ENCODE results near the gene ORAI2. TPM values are rescaled to one million over a fixed set of nuclear protein-coding genes. Genes with fewer than 3 reads are reported as not detected.

The ORAI2 gene
- total RNA-seq (2013; cell fraction: nucleolus; rRNA removed) = 58.5 and 75.7 TPM in 2 replicates
- total RNA-seq (2014; rRNA removed) (47.4 and 57.8 TPM in 2 replicates), total RNA-seq (2014; rRNA removed; fragmentation: Illumina TruSeq; extraction: Trizol) (18.8 and 19.7 TPM in 2 replicates), total RNA-seq (2021) (76.0 and 76.2 TPM in 2 replicates), polyA plus RNA-seq (2011; rRNA removed) (19.8 and 35.9 TPM in 2 replicates), polyA plus RNA-seq (2014; fragmentation: Illumina TruSeq; extraction: Trizol) (6.7 and 18.0 TPM in 2 replicates), polyA plus RNA-seq (2014; fragmentation: Nextera tagmentation; extraction: Ambion mirVana) (1 to 10 TPM; 5.8 to 8.0 TPM), polyA plus RNA-seq (2014; rRNA removed) (72.6 and 75.6 TPM in 2 replicates), polyA plus RNA-seq (2016; fragmentation: Nextera tagmentation; extraction: Ambion mirVana) (100 to 1,000 TPM in 1 of 2 experiments, 10 to 100 TPM in 1; 85.0 to 111 TPM), polyA minus RNA-seq (2011; rRNA and poly(A)+ RNA removed) (68.1 and 120 TPM in 2 replicates), Bru-seq, nascent RNA (percentile 80 among the genes with signal in this experiment), BruChase-seq, experiment 1, labeled RNA remaining after a 6-hour chase (percentile 87 among the genes with signal in this experiment), BruChase-seq, experiment 2, labeled RNA remaining after a 2-hour chase (percentile 85 among the genes with signal in this experiment)
- polyA plus RNA-seq (2011; ENCODE audit: low read depth) = 13.3 TPM
- 93.9 and 138 TPM in 2 replicates for polyA plus RNA-seq (2011; cell fraction: cytosol; rRNA removed)
- polyA plus RNA-seq (2011; cell fraction: nucleus; rRNA removed) = 24.8 and 48.1 TPM in 2 replicates
- 39.8 and 46.0 TPM in 2 replicates for polyA plus RNA-seq (2012)
- 36.6 and 53.6 TPM in 2 replicates for polyA minus RNA-seq (2011; cell fraction: cytosol; rRNA and poly(A)+ RNA removed)
- polyA minus RNA-seq (2011; cell fraction: nucleus; rRNA and poly(A)+ RNA removed) = 9.7 and 27.0 TPM in 2 replicates
- long read RNA-seq, experiment 1, full-length matches to known transcripts = 36 of 55 reads
- long read RNA-seq, experiment 1, partial matches to known transcripts = 0 of 55 reads
- long read RNA-seq, experiment 1, other reads (novel, unspliced or antisense) = 19 of 55 reads
- long read RNA-seq, experiment 2, full-length matches to known transcripts = 5 of 15 reads
- long read RNA-seq, experiment 2, partial matches to known transcripts = 0 of 15 reads
- long read RNA-seq, experiment 2, other reads (novel, unspliced or antisense) = 10 of 15 reads

DNA sequence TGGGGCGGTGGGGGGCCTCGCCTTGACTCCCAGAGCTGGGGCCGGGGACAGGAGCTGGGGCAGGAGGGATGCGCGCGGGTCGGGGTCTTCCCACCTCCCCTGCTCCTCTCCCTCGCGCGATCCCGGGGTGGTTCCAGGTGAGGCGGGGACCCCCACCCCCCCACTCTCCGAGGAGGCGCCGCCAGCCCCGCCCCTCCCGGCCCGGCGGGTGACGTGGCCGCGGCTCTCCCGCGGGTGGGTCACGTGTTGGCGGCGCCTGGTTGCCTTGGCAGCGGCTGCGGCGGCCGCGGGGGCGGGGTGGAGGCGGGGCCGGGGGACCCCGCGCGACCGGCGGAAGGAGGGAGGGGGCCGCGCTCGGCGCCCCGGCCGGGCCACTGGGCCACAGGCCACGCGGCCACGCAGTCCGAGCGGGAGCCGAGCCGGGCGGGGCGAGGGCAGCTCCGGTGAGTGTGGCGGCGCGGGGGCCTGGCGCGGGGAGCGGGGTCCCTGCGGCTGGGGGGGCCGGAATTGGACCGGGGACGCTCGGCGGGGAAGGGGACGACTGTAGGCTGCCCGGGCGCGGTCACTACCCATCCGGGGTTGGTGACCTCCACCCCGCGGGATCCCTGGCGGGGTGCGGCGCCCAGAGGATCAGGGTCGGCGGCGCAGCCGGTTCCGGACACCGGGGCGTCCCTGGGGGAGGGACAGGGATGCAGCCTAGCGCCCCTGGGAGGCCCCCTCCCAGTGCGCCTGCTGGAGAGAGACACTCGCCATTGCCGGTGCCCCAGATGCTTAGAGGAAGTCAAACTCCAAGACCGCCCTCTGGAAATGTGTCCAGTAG is at the start of gene ORAI2:
TSS of gene ORAI2 (plus strand) at position 357 of the 820 bp plus-strand sequence. CDS start 5,382 bp downstream, outside the sequence.
- under 1% methylated on average over 17 of the region's 90 CpGs for WGBS (ENCODE audit: insufficient coverage, insufficient replicate concordance, low lambda C conversion rate, missing lambda C conversion rate)
- TF ChIP-seq, protein P1, sequence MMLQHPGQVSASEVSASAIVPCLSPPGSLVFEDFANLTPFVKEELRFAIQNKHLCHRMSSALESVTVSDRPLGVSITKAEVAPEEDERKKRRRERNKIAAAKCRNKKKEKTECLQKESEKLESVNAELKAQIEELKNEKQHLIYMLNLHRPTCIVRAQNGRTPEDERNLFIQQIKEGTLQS (IDR thresholded peaks at IDR 0.05; ENCODE audit: borderline replicate concordance, extremely low read depth, low read depth, low read length) = peak; percentile 80; the same call in 1 of the 2 replicates
- TF ChIP-seq SRF (IDR thresholded peaks at IDR 0.05; ENCODE audit: low read depth in 2 of 2, low read length in 2 of 2) (0 out of 4 replicates have a peak, but pooled peaks of 1 of the 2 experiments have one; percentile 50), NR2C2 (IDR thresholded peaks at IDR 0.05; ENCODE audit: borderline replicate concordance, control insufficient read depth, insufficient read length, low read depth) (no peak), ESRRA (IDR thresholded peaks at IDR 0.05; ENCODE audit: low read length) (no peak), NR2C1 (IDR thresholded peaks at IDR 0.05) (peak; percentile 23; the same call in 1 of the 2 replicates), NFXL1 (IDR thresholded peaks at IDR 0.05; ENCODE audit: borderline replicate concordance) (no peak), TCF12 (IDR thresholded peaks at IDR 0.05; ENCODE audit: low read depth, low read length) (no peak), ZNF384 (IDR thresholded peaks at IDR 0.05; ENCODE audit: borderline replicate concordance, low read depth, low read length) (no peak), KDM1A (IDR thresholded peaks at IDR 0.05; ENCODE audit: borderline replicate concordance) (no peak), MEF2A (IDR thresholded peaks at IDR 0.05; ENCODE audit: insufficient read depth, low read depth, low read length) (no peak)
- TF ChIP-seq, protein P2, sequence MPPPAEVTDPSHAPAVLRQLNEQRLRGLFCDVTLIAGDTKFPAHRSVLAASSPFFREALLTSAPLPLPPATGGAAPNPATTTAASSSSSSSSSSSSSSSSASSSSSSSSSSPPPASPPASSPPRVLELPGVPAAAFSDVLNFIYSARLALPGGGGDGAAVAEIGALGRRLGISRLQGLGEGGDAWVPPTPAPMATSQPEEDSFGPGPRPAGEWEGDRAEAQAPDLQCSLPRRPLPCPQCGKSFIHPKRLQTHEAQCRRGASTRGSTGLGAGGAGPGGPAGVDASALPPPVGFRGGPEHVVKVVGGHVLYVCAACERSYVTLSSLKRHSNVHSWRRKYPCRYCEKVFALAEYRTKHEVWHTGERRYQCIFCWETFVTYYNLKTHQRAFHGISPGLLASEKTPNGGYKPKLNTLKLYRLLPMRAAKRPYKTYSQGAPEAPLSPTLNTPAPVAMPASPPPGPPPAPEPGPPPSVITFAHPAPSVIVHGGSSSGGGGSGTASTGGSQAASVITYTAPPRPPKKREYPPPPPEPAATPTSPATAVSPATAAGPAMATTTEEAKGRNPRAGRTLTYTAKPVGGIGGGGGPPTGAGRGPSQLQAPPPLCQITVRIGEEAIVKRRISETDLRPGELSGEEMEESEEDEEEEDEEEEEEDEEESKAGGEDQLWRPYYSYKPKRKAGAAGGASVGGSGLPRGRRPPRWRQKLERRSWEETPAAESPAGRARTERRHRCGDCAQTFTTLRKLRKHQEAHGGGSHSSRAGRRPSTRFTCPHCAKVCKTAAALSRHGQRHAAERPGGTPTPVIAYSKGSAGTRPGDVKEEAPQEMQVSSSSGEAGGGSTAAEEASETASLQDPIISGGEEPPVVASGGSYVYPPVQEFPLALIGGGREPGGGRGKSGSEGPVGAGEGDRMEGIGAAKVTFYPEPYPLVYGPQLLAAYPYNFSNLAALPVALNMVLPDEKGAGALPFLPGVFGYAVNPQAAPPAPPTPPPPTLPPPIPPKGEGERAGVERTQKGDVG (CRISPR knock-in tag; IDR thresholded peaks at IDR 0.05) = no peak

More for the DNA sequence above, at the start of gene ORAI2:
- peak; percentile 58 for ATAC-seq
- intact Hi-C loops (cut with micrococcal nuclease; ENCODE audit: unreplicated experiment) (loop anchor here (1.0 kb wide), 1 partner anchor 9 kb away; no protein-coding TSS in a partner anchor), in situ Hi-C loops (cut with MboI) (no loop called here)
- SMC1A ChIA-PET (ENCODE audit: uncharacterized antibody, unreplicated experiment) = interaction anchor here (0.9 to 3.1 kb wide), 12 partner anchors 8 to 36 kb away, joined by 3 to 15 read pairs (median 4); no protein-coding TSS in a partner anchor
- Histone ChIP-seq H2AFZ (ENCODE audit: control insufficient read depth, low read depth, low read length) (peak within 1 kb of the TSS; percentile 54), H3K9ac (ENCODE audit: control insufficient read depth, insufficient read depth, low read length) (peak within 1 kb of the TSS; percentile 79), H3K4me3 (peak within 1 kb of the TSS; percentile 74), H3K27me3 (replicated peaks in 1 of 2; ENCODE audit: control insufficient read depth in 2 of 2, insufficient read depth in 2 of 2, low read length in 1 of 2) (no peaks in the 10 kb centered on the region), H3K4me2 (ENCODE audit: control insufficient read depth, insufficient read depth) (peak within 1 kb of the TSS; percentile 92), H3K27ac (ENCODE audit: control insufficient read depth, insufficient read depth) (peak within 1 kb of the TSS; percentile 93), H3K4me1 (ENCODE audit: control insufficient read depth, insufficient read depth, low read length) (peaks cover 34% of the 10 kb centered on the region), H3K79me2 (ENCODE audit: control insufficient read depth, insufficient read depth, low read length) (peaks cover 36% of the 10 kb centered on the region), H3K36me3 (ENCODE audit: control insufficient read depth in 2 of 2, insufficient read depth in 2 of 2, low read length in 1 of 2) (peaks cover 3 to 5% of the 10 kb centered on the region in 2 experiments; a peak in 3 of 4 replicates), H3K9me3 (replicated peaks; ENCODE audit: control insufficient read depth, insufficient read depth, low read length) (no peaks in the 10 kb centered on the region), H4K20me1 (ENCODE audit: control insufficient read depth, insufficient read depth) (no peaks in the 10 kb centered on the region)
- DNase-seq (ENCODE audit: low read depth, low spot score) = no peak
- CTCF ChIA-PET = interaction anchor here (1.1 to 5.0 kb wide), 6 partner anchors 8 to 27 kb away, joined by 3 to 39 read pairs (median 6); no protein-coding TSS in a partner anchor
- BruUV-seq (replicated peaks) = no TSS peak
- POLR2A ChIA-PET = interaction anchor here (0.5 to 13.0 kb wide), 9 partner anchors 8 to 1884 kb away, joined by 3 to 210 read pairs (median 5); no protein-coding TSS in a partner anchor
- RAD21 ChIA-PET (ENCODE audit: unreplicated experiment) = interaction anchor here (1.0 to 2.9 kb wide), 6 partner anchors 10 to 33 kb away, joined by 3 to 26 read pairs (median 8); no protein-coding TSS in a partner anchor
- no peak for FAIRE-seq

Measured in GM12878 (cell line).